NOMO-1 treated with dmso at 0.1 percent for 144 hours (cell line): Measurements from ENCODE around the gene DNAJC16.
"Not testable (repeated sequence)": the region's sequence is repeated elsewhere in the genome, so short reads cannot be mapped to it uniquely, and the experiment has no call there.

Experiments
- DNase-seq: peaks from one replicate; lab custom pipeline; 2025; ENCODE audit not compliant: unreplicated experiment; lab: John Stamatoyannopoulos, UW

DNAJC16 gene

GRCh38 chr1:15506831-15507230 is 19.8 kb upstream of the DNAJC16 start:
- DNase-seq = no peak

DNA sequence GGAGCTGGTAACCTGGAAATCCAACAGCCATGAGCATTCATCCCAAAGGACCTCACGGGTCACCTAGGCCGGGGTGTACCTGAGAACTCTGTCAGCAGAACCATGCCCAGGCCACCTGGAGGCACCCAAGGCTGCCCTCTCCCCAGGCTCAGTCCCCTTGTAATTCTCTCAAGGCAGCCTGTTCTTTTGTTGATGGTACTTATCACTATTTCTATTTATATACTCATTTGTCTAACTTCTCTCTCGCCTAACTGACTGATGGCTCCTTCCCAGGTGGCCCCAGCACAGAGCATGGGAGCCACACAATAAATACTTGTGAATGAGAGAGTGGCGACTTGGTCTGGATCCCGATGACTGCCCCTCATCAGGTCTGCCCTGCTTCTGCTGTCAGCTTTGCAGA is 19.4 kb upstream of the DNAJC16 start:
- no peak for DNase-seq

DNA sequence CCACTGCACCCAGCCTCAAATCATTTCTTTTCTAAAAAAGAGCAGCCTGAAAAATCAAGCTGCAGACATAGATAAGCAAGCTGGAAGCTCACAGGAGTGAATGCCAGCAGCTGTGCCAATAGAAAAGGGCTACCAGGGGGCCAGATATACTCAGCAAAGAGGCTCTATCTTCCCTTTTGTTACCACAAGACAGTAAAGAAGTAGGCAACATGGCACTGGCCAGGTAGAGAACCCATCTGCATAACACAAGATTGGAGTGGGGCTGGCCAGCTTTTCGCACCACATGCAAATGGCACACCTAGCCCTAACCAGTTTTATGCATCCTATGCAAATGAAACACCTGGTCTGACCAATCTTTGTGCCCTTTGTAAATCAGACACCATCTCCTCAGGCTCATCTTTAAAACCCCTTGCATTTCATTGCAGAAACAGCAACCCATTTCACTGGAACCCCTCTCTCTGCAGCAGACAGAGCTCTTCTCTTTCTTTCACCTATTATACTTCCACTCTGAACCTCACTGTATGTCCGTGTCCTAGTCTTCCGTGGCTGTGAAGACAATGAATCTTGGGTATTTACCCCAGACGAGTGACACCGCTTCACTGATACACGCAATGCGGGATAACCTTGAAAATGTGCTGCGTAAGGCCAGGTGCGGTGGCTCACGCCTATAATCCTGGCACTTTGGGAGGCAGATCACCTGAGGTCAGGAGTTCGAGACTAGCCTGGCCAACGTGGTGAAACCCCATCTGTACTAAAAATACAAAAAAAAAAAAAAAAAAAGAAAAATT is 17.8 kb upstream of the DNAJC16 start:
- DNase-seq = no peak

DNA sequence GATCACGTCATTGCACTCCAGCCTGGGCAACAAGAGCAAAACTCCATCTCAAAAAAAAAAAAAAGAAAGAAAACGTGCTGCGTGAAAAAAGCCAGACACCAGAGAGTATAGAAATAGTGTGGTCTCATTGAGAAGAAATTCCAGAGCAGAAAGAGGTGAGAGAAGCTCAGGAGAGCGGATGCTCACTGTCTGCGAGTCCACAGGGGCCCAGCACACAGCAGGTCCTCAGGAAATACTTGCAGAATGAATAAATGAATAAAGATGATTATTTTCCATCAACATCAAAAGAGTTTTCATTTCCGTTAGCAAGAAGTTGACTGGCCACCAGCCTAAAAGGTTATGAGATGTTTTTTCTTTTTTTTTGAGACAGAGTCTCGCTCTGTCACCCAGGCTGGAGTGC is 17.1 kb upstream of the DNAJC16 start:
- DNase-seq = no peak

DNA sequence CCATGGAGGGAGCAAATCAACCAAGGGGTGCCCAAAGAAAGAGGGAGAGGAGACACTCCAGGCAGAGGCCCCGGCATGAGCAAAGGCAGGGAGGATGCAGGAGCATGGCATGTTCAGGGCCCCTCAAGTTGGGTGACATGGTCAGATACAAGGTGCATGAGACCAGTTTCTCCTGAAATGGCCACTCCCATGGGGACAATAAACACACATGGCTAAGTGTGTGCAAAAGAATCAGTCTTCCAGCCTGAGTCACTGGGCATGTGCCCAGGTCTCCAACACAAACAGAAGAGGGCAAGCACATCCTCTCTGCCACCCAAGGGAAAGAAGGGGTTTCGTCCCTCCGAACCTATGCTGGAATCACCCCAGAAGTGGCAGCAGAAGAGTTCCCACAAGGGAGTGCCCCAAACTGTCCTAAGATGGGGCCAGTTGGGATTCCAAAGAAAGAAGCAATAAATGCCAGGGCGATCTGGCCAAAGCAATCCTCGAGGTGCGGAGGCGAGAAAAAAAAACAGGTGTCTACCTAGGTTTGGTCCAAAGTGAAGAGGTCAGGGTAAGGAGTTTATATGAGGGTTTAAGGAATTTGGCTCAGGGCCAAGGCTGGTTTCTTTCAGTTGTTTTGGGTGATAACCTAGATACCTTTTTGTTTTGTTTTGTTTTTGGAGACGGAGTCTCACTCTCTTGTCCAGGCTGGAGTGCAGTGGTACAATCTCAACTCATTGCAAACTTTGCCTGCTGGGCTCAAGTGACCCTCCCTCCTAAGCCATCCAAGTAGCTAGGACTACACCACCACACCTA is 15.8 kb upstream of the DNAJC16 start:
- DNase-seq = no peak

DNA sequence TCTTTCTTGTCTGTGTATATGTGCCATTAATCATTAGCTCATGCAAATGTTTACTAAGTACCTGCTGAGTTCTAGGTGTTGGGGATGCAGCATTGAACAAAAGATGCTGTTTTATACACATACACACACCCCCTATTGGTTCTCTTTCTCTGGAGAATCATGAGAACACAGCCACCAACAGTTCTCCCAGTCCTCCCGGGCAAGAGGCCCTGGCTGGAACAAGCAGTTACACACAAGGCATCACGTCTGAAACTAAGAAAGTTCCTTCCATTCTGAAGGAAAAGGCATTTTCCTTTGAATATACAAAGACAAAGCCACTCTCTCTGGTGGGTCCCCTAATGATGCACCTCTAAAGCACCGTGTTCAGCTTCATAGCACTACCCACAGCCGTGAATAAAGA is 13.5 kb upstream of the DNAJC16 start:
- no peak for DNase-seq

DNA sequence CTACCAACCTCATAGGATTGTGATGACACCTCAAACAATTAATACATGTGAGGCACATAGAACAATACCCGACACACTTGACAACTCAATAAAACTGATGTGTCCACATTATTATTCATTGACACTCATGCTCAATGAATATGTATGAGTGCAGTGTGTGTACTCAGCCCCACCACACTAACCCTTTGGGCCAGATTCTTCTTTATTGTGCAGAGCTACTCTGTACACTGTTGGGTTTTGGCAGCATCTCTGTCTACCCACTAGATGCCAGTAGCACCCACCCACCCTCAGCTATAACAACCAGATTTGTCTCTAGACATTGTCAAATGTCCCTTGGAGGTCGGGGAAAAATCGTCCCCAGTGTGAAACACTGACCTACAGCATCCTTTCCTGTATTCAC is 12.7 kb upstream of the DNAJC16 start:
- DNase-seq = no peak

DNA sequence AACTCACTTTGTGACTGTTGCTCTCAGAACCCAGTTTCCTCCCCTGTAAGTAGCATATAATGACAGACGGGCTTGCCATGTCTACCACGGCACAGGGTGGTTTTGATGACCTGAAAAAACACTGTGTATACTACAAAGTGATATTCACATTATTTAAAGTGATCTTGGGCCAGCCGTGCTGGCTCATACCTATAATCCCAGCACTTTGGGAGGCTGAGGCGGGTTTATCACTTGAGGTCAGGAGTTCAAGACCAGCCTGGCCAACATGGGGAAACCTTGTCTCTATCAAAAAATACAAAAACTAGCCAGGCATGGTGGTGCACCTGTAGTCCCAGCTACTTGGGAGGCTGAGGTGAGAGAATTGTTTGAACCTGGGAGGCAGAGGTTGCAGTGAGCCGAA is 12.1 kb upstream of the DNAJC16 start:
- DNase-seq = not testable (repeated sequence)

- DNase-seq = peak; percentile 2
Observed at GRCh38 chr1:15515022-15515663, 11.5 kb upstream of the DNAJC16 start.

DNA sequence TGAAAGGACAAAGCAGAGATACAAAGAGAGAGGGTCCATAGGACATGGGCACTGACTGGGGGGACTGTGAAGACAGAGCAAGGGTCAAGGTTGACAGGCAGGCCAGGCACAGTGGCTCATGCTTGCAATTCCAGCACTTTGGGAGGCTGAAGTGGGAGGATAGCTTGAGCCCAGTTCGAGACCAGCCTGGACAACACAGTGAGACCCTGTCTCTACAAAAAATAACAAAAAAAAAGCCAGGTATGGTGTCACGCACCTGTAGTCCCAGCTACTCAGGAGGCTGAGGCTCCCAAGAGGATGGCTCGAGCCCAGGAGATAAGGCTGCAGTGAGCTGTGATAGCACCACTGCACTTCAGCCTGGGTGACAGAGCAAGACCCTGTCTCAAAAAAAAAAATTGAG is 7.0 kb upstream of the DNAJC16 start:
- no peak for DNase-seq

DNA sequence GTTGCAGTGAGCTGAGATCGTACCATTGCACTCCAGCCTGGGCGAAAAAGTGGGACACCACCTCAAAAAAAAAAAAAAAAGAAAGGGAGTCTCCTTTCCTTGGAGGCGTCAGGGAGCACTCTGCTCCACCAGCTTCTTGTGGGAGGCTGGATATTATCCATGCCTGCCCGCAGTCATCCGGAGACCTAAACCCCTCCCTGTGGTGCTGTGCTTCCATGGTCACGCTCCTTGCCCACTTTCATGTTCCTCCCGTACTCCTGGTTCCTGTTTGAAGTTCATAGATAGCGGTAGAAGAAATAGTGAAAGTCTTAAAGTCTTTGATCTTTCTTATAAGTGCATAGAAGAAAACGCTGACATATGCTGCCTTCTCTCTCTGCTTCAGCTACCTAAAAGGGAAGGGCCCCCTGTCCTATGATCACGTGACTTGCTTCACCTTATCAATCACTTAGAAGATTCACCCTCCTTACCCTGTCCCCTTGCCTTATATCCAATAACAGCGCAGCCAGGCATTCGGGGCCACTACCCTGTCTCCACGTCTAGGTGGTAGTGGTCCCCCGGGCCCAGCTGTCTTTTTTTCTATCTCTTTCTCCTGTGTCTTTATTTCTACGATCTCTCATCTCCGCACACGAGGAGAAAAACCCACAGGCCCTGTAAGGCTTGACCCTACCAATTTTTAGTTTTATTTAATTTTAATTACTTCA is 5.3 kb upstream of the DNAJC16 start:
- not testable (repeated sequence) for DNase-seq

- DNase-seq = no peak
Observed at GRCh38 chr1:15522551-15522950, 4.1 kb upstream of the DNAJC16 start.

DNA sequence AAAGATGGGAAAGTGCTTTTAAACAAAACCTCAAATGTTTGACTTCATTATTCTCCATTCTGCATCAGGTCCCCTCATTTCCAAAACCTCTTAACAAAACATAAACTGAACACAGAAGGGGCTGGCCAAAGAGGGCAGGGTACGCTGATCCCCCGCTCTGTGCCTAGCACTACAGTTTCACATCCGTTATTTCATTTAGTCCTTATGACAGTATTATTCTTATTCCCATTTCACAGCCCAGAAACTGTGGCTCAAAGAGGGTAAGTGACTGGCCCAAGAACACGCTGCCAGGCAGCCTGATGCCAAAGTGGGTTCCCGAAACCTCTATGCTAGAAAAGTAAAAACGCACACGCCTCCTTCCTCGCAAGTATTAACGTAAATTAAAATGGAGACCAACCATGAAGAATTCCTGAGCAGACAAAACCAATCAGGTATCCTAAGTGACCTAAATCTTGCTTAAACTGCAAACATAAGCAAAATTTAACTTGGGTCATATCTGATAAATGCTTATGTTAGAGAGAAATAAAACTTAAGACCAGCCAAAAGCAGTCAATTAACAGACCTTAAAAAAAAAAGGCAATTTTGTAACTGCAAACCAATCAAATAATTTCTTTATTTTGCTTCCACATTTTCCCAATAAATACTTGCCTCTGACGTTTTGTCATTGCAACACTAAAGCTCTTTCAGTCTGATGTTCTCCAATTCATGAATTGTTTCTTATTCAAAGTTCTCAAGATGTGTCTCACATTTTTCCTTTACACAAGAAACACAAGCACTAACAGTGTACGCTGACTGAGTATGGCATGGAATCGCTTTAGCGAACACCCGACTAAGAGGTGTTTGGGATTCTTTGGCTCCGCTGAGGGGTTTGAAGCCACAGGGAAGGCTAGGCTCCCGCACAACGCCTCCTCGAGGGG is 3.3 kb upstream of the DNAJC16 start:
- DNase-seq = peak; percentile 4

DNA sequence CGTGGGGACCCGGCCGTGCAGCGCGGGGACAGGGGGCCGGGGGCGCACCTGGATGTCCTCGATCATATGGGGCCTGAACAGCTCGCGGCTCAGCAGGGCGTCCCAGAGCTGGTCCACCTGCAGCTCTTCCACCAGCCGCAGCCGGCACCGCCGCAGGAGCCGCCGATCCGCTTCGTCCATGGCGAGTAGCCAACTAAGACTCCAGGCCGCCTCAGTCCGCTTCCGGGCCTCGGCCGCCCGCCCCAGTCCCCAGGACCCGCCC is 2.7 kb upstream of the DNAJC16 start, which contains the start of gene CASP9:
TSS of gene CASP9 (minus strand) at position 195 of the 262 bp plus-strand sequence. CDS start at position 180, 15 bp downstream.
- DNase-seq = no peak

DNA sequence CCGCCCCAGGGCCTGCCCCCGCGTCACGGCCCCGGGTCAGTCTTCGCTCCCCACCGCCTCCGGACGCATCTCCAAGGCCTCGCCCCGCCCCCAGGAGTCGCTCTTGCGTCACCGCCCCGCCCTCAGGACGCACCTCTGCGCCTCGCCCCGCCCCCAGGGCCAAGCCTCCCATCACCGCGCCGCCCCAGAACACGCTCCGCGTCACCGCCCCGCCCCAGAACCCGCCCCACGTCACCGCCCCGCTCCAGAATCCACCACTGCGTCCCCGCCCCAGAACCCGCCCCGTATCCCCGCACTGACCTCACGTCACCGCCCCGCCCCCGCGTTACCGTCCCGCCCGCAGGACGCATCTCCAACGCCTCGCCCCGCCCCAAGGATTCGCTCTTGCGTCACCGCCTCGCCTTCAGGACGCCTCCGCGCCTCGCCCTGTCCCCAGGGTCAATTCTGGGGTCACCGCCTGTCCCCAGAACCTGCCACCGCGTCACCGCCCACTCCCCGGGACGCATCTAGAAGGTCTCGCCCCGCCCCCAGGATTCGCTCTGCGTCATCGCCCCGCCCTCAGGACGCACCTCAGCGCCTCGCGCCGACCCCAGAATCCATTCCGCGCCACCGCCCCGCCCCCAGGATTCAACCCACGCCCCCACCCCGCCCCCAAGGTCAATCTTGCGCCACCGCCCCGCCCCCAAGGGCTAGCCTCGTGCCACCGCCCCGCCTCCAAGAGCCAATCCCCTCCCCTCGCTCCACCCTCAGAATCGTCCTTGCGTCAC is 2.2 kb upstream of the DNAJC16 start:
- DNase-seq = peak; percentile 98

DNA sequence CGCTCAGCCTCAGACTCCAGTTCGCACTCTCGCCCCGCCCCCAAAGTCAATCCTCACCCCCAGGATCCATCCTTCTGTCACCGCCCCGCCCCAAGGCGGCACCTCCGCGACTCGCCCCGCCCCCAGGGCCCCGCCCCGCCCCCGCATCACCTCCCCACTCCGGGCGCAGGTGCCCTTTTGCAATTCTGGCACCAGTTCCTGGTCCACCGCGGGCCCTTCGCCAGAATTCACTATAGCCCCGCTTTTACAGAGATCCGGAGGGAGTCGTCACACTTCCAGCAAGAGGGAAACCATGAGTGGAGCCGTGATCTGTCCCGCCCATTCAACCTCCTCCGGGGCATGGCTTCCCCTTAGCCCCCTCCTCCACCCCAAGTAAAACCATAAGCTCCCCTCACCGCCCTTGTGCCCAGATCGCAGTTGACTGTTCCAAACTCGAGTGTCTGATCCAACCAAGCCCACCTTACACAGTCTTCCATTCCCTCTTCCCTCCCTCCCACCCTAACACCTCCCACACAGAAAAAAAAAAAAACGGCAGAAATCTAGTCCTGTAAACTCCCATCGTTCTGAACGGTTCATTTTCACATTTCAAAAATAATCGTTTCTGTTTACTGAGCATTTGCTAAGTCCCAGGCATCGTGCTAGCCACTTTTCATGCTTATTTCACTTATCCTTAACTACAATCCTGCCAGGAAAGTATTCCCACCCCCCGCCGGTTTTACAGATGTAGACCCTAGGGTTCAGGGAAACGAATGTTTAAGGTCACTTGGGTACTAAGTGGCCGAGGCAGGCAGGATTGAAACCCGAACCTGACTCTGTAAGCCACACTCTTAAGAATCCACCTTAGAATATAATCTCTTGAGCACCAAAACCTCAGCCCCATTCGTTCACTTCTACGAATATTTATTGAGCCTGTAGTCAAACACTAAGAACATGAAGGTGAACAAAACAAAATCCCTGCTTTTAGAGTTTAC is 1.3 kb upstream of the DNAJC16 start:
- no peak for DNase-seq

- no peak for DNase-seq
Observed at GRCh38 chr1:15526021-15526489, 593 bp upstream of the DNAJC16 start.

DNA sequence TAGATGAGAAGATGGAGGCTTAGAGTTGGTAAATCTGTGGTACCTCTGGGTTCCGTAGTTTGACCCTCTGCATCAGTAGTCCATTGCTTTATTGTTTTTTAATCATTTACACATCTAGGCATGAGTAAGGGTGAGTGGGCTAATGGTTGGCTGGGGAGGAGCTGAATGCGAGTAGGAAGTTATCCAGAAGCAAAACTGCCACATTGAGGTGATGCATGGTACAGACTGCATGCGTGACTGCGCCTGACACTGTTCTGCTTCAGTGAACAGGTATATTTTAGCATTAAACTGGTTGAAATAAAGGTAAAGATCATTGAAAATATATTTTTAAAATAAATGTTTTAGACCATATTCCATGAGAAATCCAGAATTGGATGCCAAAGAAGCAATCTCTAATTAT is 4.4 kb downstream of the DNAJC16 start:
- no peak for DNase-seq
